Measurements from ENCODE around the gene GPR153. TPM values are rescaled to one million over a fixed set of nuclear protein-coding genes. Genes with fewer than 3 reads are reported as not detected.
A peak's percentile ranks its signal among the peaks of the same experiment; 100 is the strongest.

GPR153 gene
- total and polyA plus RNA-seq, 12 donors = 1.8 to 8.5 (median 3.6) TPM

GRCh38 chr1:6248161-6248776, 12.6 kb downstream of the GPR153 start:
- H3K27me3 ChIP-seq = peaks cover 12 to 88% (median 87%) of the 10 kb centered on the region in 7 donors
- peaks cover 0 to 32% (median 22%) of the 10 kb centered on the region in 9 donors for H3K4me1 ChIP-seq
- DNase-seq (no peak), ATAC-seq (no peak)
- H3K27ac ChIP-seq = no peak overlapping the region
- H3K4me3 ChIP-seq = no peak overlapping the region
- intact Hi-C loops (cut with DNase I) = loop anchor here in 8 of 10 donors (1.0 to 10.0 kb wide), 13 partner anchors 34 to 196 kb away; partner anchors contain the start of gene CHD5 (in 1 of the 8)
- 69 to 74% methylated on average over 14 of the region's 14 CpGs for WGBS, 2 donors
- no peaks in the 10 kb centered on the region for H3K9me3 ChIP-seq
- no peak for TF ChIP-seq CTCF (IDR thresholded peaks at IDR 0.05)
- H3K36me3 ChIP-seq = no peaks in the 10 kb centered on the region

GRCh38 chr1:6247651-6248050, 13.2 kb downstream of the GPR153 start:
- Histone ChIP-seq H3K36me3 (no peaks in the 10 kb centered on the region), H3K4me3 (no peak overlapping the region), H3K4me1 (peaks cover 0 to 36% (median 24%) of the 10 kb centered on the region in 9 donors), H3K27ac (no peak overlapping the region), H3K27me3 (peaks cover 16 to 94% (median 90%) of the 10 kb centered on the region in 7 donors), H3K9me3 (no peaks in the 10 kb centered on the region)
- no peak for TF ChIP-seq CTCF (IDR thresholded peaks at IDR 0.05)
- ATAC-seq (no peak), DNase-seq (no peak)
- intact Hi-C loops (cut with DNase I) = loop anchor here (1.0 to 10.0 kb wide), 16 partner anchors 35 to 195 kb away; partner anchors contain the start of gene CHD5 (in 1 of the 10)
- WGBS, 2 donors = 75 to 78% methylated on average over 5 of the region's 5 CpGs

- TF ChIP-seq CTCF (IDR thresholded peaks at IDR 0.05) = peak; percentile 93 to 99 (median 96)
- no peak overlapping the region for H3K27ac ChIP-seq
- DNase-seq (peak; percentile 81 to 83), ATAC-seq (peak; percentile 57 to 85 (median 66))
- H3K27me3 ChIP-seq = peaks cover 21 to 96% (median 93%) of the 10 kb centered on the region in 7 donors
- 6 to 7% methylated on average over 30 of the region's 30 CpGs for WGBS, 2 donors
- H3K4me1 ChIP-seq = peaks cover 0 to 43% (median 30%) of the 10 kb centered on the region in 9 donors
- no peak overlapping the region for H3K4me3 ChIP-seq
- intact Hi-C loops (cut with DNase I) = loop anchor here (1.0 to 10.0 kb wide), 16 partner anchors 36 to 194 kb away; partner anchors contain the start of gene CHD5 (in 1 of the 10)
- no peaks in the 10 kb centered on the region for H3K36me3 ChIP-seq
- H3K9me3 ChIP-seq = no peaks in the 10 kb centered on the region
Measured at GRCh38 chr1:6246497-6247467, 14.1 kb downstream of the GPR153 start.

GRCh38 chr1:6245869-6246496, 14.9 kb downstream of the GPR153 start:
- WGBS, 2 donors = 3% methylated on average over 47 to 49 of the region's 49 CpGs
- Histone ChIP-seq H3K27me3 (peaks cover 21 to 96% (median 93%) of the 10 kb centered on the region in 7 donors), H3K4me3 (peak overlapping the region in 1 of 10 donors; percentile 3), H3K27ac (no peak overlapping the region), H3K4me1 (peaks cover 0 to 48% (median 34%) of the 10 kb centered on the region in 9 donors), H3K9me3 (no peaks in the 10 kb centered on the region), H3K36me3 (no peaks in the 10 kb centered on the region)
- intact Hi-C loops (cut with DNase I) = loop anchor here (1.0 to 10.0 kb wide), 20 partner anchors 36 to 194 kb away; partner anchors contain the start of gene CHD5 (in 1 of the 10)
- ATAC-seq = peak in 1 of 8 donors; percentile 3
- no peak for DNase-seq
- no peak for TF ChIP-seq CTCF (IDR thresholded peaks at IDR 0.05)
